ENCODE data around the gene PRDM2.
"Not testable (repeated sequence)": the region's sequence is repeated elsewhere in the genome, so short reads cannot be mapped to it uniquely, and the experiment has no call there.

PRDM2 gene, protein sequence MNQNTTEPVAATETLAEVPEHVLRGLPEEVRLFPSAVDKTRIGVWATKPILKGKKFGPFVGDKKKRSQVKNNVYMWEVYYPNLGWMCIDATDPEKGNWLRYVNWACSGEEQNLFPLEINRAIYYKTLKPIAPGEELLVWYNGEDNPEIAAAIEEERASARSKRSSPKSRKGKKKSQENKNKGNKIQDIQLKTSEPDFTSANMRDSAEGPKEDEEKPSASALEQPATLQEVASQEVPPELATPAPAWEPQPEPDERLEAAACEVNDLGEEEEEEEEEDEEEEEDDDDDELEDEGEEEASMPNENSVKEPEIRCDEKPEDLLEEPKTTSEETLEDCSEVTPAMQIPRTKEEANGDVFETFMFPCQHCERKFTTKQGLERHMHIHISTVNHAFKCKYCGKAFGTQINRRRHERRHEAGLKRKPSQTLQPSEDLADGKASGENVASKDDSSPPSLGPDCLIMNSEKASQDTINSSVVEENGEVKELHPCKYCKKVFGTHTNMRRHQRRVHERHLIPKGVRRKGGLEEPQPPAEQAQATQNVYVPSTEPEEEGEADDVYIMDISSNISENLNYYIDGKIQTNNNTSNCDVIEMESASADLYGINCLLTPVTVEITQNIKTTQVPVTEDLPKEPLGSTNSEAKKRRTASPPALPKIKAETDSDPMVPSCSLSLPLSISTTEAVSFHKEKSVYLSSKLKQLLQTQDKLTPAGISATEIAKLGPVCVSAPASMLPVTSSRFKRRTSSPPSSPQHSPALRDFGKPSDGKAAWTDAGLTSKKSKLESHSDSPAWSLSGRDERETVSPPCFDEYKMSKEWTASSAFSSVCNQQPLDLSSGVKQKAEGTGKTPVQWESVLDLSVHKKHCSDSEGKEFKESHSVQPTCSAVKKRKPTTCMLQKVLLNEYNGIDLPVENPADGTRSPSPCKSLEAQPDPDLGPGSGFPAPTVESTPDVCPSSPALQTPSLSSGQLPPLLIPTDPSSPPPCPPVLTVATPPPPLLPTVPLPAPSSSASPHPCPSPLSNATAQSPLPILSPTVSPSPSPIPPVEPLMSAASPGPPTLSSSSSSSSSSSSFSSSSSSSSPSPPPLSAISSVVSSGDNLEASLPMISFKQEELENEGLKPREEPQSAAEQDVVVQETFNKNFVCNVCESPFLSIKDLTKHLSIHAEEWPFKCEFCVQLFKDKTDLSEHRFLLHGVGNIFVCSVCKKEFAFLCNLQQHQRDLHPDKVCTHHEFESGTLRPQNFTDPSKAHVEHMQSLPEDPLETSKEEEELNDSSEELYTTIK (N-terminal part only)

DNA sequence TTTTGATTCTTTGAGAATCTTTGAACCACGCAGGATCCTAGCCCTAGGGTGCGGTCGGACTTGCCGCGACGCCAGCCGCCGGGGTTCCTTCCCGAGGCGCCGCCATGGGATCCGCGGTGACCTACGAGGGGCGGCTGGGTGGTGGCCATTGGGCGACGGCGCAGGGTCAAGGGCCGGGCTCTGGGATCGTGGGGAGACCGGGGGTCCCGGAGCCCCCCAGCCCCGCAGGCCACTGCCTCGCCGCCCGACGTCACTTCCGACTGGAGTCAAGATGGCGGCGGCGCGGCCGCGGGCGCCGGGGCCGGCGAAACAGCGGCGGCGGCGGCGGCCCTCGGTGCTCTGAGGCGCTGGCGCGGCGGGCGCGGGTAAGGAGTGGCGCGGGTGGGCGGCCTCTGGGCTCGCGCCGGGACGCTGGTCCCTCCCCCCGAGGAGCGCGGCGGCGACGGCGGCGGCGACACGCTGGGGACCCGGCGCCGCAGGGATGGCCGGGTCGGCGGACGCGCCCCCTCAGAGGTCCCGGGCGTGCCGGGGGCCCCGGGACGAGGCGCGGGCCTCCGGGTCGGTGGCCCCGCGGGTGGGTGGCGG lies at the start of gene PRDM2:
Gene PRDM2, plus strand, starts transcription at position 253 of the 585 bp plus-strand sequence. CDS start 15,418 bp downstream, outside the sequence.
- peak; percentile 33 to 37 for DNase-seq (ENCODE audit: low read depth in 2 of 2)

DNA sequence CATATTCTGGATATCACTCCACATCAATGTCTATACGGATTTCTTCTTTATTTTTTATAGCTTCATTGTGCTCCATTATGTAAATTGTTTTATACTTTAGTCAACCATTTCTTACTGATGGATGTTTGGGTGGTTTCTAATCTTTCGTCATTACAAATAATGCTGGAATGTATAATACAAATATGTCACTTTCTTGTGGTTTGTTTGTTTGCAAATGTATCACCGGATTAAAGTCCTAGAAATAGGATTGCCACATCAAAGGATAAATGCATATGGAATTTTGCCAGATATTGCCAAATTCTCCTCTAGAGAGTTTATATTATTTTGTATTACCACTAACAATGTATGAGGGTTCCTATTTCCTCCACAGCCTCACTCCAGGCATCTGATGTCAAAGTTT lies 48.7 kb upstream of the PRDM2 start:
- DNase-seq (ENCODE audit: low read depth in 2 of 2) = no peak

DNA sequence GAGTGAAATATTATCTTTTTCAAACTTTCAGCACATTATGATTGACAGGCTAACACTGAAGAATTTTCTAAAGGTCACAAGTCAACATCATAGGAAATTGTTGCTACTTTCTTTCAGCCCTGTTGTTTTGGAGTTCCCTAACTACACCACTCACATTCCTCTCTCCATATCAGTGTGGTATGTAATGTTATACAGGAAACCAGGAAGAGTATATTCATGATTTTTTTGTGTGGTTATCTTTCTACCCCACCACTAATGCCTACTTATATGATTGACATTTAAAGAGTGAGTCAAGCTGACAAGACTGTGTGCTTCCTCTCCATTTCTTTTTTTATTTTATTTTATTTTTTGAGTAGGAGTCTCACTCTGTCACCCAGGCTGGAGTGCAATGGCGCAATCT lies 47.8 kb upstream of the PRDM2 start:
- no peak for DNase-seq (ENCODE audit: low read depth in 2 of 2)

DNA sequence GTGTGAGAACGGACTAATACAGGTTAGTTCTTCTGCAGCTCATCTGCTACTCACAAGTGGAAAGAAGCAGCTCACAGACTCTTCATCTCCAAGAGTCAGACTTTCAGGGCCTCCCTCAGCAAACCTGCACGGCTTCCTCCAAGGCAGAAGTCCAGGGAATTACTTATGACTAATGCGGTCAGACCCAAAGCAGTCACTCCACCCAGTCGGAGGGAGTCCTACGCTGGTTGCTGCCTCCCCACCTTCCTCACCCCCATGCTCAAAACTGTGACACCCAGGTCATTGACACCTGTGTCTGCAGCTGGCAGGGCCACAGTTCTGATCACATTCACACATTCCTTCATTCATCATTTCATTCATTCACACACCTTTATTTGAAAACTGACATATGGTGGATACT lies 38.4 kb upstream of the PRDM2 start:
- no peak for DNase-seq (ENCODE audit: low read depth in 2 of 2)

DNA sequence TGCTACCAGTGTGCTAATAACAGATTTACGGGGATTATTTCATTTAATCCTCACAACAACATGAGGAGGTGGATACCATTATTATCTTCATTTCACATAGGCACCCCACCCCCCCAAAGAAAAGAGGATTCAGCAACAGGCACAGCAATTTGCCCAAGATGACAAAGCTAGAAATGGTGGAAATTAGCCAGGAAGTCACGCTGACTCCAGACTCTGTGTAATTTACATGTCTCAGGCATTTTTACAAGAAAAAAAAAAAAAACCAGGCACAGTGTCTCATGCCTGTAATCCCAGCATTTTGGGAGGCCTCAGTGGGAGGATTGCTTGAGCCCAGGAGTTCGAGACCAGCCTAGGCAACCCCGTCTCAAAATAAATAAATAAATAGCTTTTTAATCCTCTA lies 37.5 kb upstream of the PRDM2 start:
- no peak for DNase-seq (ENCODE audit: low read depth in 2 of 2)

DNA sequence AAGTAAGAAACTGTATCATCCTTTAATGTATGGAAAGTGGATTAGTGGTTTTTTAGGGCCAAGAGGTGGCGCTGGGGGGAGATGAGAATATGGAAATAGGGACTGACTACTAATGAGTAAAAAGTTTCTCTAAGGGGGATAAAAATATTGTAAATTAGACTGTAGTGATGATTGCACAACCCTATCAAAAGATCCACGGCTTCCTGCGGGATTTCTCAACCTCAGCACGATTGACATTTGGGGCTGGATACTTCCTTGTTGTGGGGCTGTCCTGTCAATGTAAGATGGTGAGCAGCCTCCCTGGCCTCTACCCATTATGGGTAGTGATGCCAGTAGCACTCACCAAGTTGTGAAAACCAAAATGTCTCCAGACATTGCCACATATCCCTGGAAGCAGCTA lies 36.0 kb upstream of the PRDM2 start:
- DNase-seq (ENCODE audit: low read depth in 2 of 2) = no peak

DNA sequence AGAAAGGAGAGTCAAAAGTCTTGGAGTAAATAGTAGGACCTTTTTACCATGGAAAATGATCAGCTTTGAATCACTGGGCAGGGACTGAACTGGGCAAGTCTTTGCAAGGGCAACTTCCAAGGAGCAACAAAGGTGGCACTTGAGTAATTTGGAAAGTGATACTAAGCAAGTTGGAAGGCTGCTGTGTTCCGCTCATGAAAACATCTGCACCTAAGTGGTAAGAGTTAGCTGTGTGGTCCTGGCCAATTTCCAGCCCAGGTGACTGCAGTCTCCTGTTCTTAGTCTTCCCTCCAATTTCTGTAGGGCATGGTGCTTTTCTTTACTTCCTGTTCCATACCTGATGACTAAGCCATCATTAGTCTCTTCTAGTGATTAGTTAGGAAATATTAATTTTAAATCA lies 35.5 kb upstream of the PRDM2 start:
- no peak for DNase-seq (ENCODE audit: low read depth in 2 of 2)

DNA sequence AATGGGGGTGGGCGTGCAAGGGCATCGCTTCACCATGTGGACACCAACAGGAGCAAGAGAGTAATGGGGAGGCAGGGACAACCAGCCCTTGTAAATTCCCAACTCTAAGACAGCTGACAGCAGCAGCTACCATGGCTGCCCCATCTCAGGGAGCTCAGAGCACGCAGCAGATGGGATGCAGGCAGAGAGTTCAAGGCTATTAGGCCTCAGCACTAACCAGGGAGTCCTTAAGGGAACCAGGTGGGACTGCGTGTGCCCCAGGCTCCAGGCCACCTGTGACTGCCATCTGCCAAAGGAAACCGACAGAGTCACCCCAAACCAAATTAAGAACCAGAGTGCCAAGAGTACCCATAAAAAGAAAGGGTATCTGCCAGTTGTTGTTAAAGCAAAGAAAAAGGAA lies 33.7 kb upstream of the PRDM2 start:
- no peak for DNase-seq (ENCODE audit: low read depth in 2 of 2)

DNA sequence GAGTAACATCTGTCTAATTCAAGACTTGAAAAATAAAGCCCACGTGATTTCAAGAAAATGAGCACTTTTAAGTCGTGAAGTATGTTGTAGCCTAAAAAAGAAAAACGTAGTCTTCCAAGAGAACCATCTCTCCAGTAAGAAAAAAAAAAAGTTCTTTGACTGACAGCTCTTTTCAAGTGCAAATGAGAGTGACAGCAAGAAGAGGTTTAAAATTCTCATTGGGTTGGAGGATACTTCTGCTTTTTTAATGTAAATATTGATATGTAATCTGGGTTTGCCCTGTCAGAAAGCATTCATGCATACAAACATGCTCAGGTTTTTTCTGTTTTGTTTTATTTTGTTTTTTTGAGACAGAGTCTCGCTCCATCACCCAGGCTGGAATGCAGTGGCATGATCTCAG lies 32.3 kb upstream of the PRDM2 start:
- DNase-seq (ENCODE audit: low read depth in 2 of 2) = no peak

DNA sequence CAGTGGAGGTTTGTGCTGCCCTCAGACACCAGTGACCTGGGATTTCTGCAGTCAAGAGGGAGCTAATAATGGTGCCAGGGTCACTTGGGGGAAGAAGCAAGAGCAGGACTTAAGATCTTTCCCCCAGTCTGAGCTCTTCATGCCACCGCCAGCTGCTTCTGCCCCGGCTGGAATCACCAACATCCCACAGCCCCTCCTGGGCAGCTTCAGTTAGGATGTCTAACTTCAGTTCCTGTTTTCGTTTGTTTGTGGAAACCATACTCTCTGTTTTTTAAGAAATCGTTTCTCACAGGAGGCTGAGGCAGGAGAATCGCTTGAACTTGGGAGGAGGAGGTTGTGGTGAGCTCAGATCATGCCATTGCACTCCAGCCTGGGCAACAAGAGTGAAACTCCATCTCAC lies 25.6 kb upstream of the PRDM2 start:
- DNase-seq (ENCODE audit: low read depth in 2 of 2) = no peak

DNA sequence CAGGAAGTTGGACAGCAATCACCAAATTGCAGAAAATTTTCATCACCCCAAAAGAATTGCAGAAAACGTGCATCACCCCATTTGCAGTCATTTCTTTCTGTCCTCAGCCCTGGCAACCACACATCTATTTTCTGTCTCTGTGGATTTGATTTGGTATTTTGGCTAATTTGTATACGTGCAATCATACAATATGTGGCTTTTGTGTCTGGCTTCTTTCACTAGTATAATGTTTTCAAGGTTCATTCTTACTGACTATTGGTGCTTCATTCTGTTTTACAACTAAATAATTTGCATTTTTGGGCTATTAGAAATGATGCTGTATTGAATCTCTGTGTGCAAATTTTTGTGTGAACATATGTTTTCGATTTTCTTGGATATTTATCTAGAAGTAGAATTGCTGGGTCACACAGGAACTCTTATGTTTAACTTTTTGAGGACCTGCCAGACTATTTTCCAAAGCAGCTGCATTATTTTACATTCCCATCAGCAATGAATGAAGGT lies 24.8 kb upstream of the PRDM2 start:
- DNase-seq (ENCODE audit: low read depth in 2 of 2) = no peak

DNA sequence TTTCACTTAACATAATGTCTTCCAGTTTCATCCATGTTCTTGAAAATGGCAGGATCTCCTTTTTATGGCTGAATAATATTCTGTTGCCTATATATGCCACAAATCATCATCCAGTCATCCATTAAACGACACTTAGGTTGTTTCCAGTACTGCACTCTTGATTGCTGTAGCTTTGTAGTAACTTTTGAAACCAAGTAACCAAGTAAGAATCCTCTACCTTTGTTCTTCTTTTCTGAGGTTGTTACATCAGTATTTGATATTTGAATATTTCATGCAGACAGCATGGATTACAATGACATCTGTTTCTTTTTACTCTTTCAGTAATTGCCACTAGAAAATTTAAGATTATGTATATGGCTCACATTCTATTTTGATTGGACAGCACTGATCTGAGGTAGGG lies 22.1 kb upstream of the PRDM2 start:
- DNase-seq (ENCODE audit: low read depth in 2 of 2) = no peak

DNA sequence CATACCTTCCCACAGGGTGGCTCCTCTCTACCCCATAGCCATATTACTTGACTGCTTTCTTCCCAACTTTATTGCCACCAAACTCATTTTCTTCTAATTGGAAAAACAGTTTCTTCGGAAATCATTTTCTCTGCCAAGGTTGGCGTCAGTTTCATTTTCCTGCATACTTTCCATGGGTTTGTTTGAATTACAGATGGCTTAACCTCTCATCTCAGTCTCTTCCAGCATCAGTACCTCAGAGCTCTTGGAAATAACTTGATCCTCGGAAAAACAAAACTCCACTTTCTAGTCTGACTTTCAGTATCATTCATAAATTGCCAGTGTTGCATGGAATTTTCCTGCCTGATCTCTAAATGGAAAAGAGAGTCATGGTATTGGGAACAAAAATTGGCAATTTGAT lies 20.3 kb upstream of the PRDM2 start:
- no peak for DNase-seq (ENCODE audit: low read depth in 2 of 2)

DNA sequence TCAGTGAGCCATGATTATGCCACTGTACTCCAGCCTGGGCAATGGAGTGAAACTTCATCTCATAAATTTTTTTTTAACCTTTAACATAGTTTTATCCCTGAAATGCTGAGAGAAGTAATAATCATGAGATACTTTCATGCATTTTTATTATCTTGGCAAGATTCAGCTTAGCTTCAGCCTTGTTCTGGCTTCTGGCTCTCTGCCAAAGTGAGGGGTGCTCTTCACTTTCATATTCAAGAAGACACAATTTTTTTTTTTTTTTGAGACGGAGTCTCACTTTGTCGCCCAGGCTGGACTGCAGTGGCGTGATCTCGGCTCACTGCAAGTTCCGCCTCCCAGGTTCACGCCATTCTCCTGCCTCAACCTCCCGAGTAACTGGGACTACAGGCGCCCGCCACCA lies 19.4 kb upstream of the PRDM2 start:
- DNase-seq (ENCODE audit: low read depth in 2 of 2) = not testable (repeated sequence)

DNA sequence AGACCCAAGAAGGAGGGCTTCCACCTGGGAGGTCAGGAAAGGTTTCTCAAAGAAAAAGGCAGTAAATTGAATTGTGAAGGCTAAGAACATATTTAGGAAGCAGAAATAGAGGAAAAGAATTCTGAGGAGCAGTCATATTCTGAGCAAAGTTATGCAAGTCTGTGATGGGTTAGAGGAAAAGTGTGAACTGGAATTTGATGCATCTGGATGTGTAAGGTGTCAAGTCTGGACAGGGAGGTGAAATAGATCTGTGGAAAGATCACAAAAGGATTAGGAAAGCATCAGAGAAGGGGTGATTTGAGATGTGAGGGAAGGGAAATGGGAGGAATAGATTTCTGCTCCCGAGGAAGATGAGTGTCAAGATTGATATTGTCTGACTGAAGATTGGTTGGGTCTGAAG lies 18.1 kb upstream of the PRDM2 start:
- DNase-seq (ENCODE audit: low read depth in 2 of 2) = no peak

DNA sequence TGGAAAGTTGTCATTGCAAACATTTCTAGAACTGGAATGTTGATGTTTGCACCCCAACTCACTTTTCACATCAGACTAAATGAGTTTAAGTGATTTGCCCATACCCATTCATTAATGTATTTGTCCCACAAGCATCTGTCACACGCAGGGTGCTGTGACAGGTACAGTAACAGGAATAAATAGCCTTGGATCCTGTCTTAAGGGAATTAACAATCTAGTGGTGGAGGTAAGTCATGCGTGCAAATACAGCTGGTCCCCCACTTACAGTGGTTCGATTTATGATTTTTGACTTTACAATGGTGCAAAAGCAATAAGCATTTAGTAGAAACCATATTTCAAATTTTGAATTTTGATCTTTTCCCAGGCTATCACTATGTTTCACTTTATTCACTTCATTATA lies 17.5 kb upstream of the PRDM2 start:
- DNase-seq (ENCODE audit: low read depth in 2 of 2) = no peak

DNA sequence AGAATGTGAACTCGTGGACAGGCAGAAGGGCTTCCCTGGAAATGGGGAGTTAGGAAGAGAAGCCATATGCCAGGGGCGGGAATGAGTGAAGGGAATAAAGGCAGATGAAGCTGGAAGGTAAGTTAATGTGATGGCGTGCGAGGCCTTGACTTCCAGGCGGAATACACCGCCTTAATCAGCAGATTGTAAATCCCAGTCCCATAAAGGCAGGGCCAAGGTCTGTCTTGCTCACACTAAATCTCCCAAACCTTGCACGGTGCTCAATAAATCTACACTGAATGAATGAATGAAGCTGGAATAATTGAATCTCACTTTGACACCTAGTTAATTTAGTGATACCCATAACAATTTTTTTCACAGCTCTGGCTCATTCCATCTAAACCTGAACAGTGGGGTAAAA lies 16.8 kb upstream of the PRDM2 start:
- DNase-seq (ENCODE audit: low read depth in 2 of 2) = no peak

DNA sequence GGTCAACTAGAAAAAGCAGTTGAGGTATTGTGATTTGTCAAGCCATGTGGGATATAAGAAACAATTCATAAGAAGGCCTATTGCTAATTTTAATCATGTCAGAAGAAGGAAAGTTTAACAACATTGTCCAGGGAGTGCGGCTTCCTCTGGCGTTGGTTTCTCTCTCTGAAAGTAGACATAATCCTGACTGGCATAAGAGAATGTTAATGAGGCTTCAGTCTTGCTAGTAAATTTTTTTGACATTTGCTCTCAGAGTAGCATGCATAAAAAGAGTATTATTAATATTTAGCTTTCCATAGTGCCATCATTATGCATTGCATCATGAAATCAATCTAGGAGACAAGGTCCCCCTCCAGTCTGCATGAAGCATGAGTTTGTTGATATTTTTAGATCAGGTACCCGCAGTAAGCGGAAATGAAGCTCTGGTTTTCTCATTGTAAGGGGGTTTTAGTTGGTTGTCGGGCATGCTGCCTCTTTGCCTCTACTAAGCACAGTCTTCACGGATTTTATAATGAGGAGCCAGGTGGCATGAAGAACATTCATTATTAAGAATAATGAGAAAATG lies 12.8 kb upstream of the PRDM2 start:
- DNase-seq (ENCODE audit: low read depth in 2 of 2) = no peak

DNA sequence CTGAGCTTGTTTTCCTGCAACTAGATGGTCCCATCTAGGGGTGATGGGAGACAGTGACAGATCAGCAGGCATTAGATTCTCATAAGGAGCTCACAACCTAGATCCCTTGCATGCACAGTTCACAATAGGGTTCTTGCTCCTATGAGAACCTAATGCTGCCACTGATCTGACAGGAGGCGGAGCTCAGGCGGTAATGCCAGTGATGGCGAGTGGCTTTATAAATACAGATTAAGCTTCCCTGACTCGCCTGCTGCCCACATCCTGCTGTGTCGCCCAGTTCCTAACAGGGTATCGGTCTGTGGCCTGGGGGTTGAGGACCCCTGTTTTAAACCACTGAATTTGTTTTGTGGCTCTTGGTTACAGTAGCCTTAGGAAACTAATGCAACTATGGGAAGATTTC lies 6.9 kb upstream of the PRDM2 start:
- DNase-seq (ENCODE audit: low read depth in 2 of 2) = not testable (repeated sequence)

DNA sequence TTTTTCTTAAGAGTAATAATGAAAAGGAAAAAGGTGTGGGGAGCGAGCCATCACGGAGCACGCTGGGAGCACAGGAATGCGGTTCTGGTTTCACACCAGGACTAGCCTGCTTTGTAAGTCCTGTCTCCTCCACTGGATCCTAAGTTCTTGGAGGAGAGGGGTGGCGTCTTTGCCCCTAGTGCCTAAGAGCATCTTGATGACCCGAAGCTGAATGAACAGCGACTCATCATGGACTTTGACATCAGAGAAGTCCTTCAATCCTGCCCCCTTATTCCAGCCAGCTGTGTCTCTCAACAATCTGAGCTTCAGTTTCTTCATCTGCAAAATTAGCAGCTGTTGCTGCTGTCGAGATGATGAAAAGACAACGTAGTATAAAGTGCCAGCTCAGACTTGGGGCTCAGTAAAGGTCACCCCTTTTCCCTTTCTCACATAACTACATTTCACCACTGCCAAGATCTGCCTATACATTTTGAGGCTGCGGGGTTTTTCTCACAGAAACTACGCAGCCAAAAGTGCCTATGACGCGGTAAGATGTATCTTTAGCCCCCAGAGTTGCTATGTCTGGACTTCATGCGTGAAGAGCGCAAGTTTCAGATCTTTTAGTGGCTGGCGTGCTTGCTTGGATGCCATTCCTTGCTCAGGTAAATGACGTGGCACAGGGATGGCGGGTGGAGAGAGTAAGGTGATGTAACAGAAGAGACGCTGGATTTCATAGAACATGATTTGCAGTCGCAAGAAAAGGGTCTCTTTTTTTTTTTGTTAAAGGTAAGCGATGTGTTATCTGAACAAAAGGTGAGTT lies 4.9 kb upstream of the PRDM2 start:
- DNase-seq (ENCODE audit: low read depth in 2 of 2) = no peak

All from stimulated activated CD4-positive, alpha-beta T cell treated with anti-CD3 and anti-CD28 coated beads, Interleukin-12 subunit alpha, Interleukin-12 subunit beta, amount 100 ng/mL, for 24 hours (primary cell).